K562 (cell line): ENCODE results near the gene FRMD3. TPM values are rescaled to one million over a fixed set of nuclear protein-coding genes. Genes with fewer than 3 reads are reported as not detected.

Experiments
- ATAC-seq: fragments of 200-7000 bp; cut with Tn5 transposase; 3 replicates; pipeline ENCODE4 v1.9.1; 2020; ENCODE audit warnings: moderate library complexity
- BruUV-seq: library from RNA; stranded (reverse); fragments of 400-500 nt; replicated peaks from 2 replicates; lab custom pipeline; 2021; lab: Mats Ljungman, UMichigan
- CTCF ChIA-PET: fragments of 300-600 bp; formaldehyde crosslinking; extraction: SDS; loops from one replicate; lab custom pipeline; 2021; ENCODE audit warnings: low intra/inter-chr PET ratio; lab: Yijun Ruan, JAX
- POLR2A ChIA-PET: fragments of 300-600, 350-650 bp; sonication (Branson Sonifier 250); formaldehyde crosslinking; extraction: SDS; loops from one replicate; lab custom pipeline; 2021; ENCODE audit warnings: antibody characterized with exemption, inconsistent platforms; lab: Yijun Ruan, JAX
- DNase-seq, 4 experiments: peaks; one replicate each; pipeline versions ENCODE4 v3.0.0 to v3.0.0-alpha.2; 2011 to 2018; ENCODE audit warnings: low spot score in 3 of 4, mixed read lengths in 3 of 4; ENCODE audit errors: extremely low read depth in 1 of 4
- FAIRE-seq: peaks from 2 replicates; lab custom pipeline; 2011; peaks lifted over from hg19 to GRCh38; lab: Jason Lieb, UNC
- H2AFZ ChIP-seq: 2 replicates; pipeline ENCODE4 v1.6.0; 2011; ENCODE audit warnings: low read depth, low read length, control low read depth, inconsistent platforms
- H3K27ac ChIP-seq: fragments of 200-600 bp; 3 replicates; pipeline ENCODE4 v1.8.0; 2011; ENCODE audit warnings: low read depth, mild to moderate bottlenecking, control low read depth, inconsistent platforms, low read length, moderate library complexity, mixed read lengths; ENCODE audit errors: extremely low read depth
- H3K27me3 ChIP-seq, 2 experiments: fragments of 300-600 bp in 1 of 2; 2 replicates in 1 of 2; 3 replicates in 1 of 2; pipeline versions ENCODE4 v1.6.0 to v1.8.0; 2011; ENCODE audit warnings: inconsistent platforms in 2 of 2, low read length in 2 of 2, mild to moderate bottlenecking in 1 of 2, mixed read lengths in 1 of 2, moderate library complexity in 1 of 2; ENCODE audit not compliant: control insufficient read depth in 2 of 2, insufficient read depth in 2 of 2
- H3K36me3 ChIP-seq: fragments of 300-600 bp; 3 replicates; pipeline ENCODE4 v1.8.0; 2011; ENCODE audit warnings: mild to moderate bottlenecking, low read length, inconsistent platforms; ENCODE audit not compliant: control insufficient read depth, insufficient read depth
- H3K4me1 ChIP-seq, 2 experiments: fragments of 200-600 bp in 1 of 2; replicated peaks in 1 of 2; 2 replicates in 1 of 2; 3 replicates in 1 of 2; pipeline versions ENCODE4 v1.5.1 to v1.8.0; 2011; ENCODE audit warnings: inconsistent platforms in 2 of 2, low read length in 2 of 2, mild to moderate bottlenecking in 1 of 2, mixed read lengths in 1 of 2, moderate library complexity in 1 of 2; ENCODE audit not compliant: control insufficient read depth in 2 of 2, insufficient read depth in 2 of 2
- H3K4me2 ChIP-seq: 2 replicates; pipeline ENCODE4 v1.6.1; 2011; ENCODE audit warnings: low read length, control low read depth, inconsistent platforms, mixed read lengths; ENCODE audit not compliant: insufficient read depth
- H3K4me3 ChIP-seq: fragments of 200-600 bp; sonication (generic), shearing (Covaris generic); 2 replicates; pipeline ENCODE4 v1.5.1; 2016; ENCODE audit warnings: control low read depth, inconsistent platforms
- H3K79me2 ChIP-seq: fragments of 200-600 bp; 3 replicates; pipeline ENCODE4 v1.8.0; 2011; ENCODE audit warnings: low read length, inconsistent platforms; ENCODE audit not compliant: control insufficient read depth, insufficient read depth
- H3K9ac ChIP-seq, 2 experiments: 2 replicates each; pipeline versions ENCODE4 v1.6.0 to v1.6.1; 2011; ENCODE audit warnings: low read depth in 2 of 2, low read length in 2 of 2, control low read depth in 1 of 2, inconsistent platforms in 1 of 2, mild to moderate bottlenecking in 1 of 2, mixed read lengths in 1 of 2; ENCODE audit not compliant: insufficient read depth in 1 of 2
- H3K9me1 ChIP-seq: one replicate; pipeline ENCODE4 v1.6.0; 2011; ENCODE audit warnings: inconsistent platforms, mild to moderate bottlenecking, low read length, moderate library complexity; ENCODE audit not compliant: control insufficient read depth, insufficient read depth
- H3K9me3 ChIP-seq: replicated peaks from 2 replicates; pipeline ENCODE4 v1.5.1; 2011; ENCODE audit warnings: low read depth, low read length, inconsistent platforms; ENCODE audit not compliant: control insufficient read depth, insufficient read depth
- H4K20me1 ChIP-seq: replicated peaks from 2 replicates; pipeline ENCODE4 v1.6.1; 2011; ENCODE audit warnings: low read length, inconsistent platforms, mixed read lengths; ENCODE audit not compliant: control insufficient read depth, insufficient read depth
- BCL6 ChIP-seq: fragments of 250-450 bp; sonication (Bioruptor Pico); IDR thresholded peaks from 2 replicates; pipeline ENCODE4 v1.4.0; 2020
- BRCA1 ChIP-seq, 2 experiments: fragments of 450-650 bp in 1 of 2; sonication (generic) in 1 of 2; formaldehyde crosslinking in 1 of 2; IDR thresholded peaks; 2 replicates each; pipeline versions ENCODE4 v1.5.0 to v1.6.1; 2017 to 2020; ENCODE audit warnings: mild to moderate bottlenecking in 1 of 2, missing genetic modification reagents in 1 of 2
- FOXP1 ChIP-seq: sonication (generic); formaldehyde crosslinking; IDR thresholded peaks from 2 replicates; pipeline ENCODE4 v1.8.0; 2022; ENCODE audit warnings: mild to moderate bottlenecking, missing genetic modification reagents
- GABPB2 ChIP-seq: fragments of 250-450 bp; sonication (Bioruptor Pico); conservative IDR thresholded peaks from 2 replicates; pipeline ENCODE4 v1.5.1; 2021; ENCODE audit warnings: mild to moderate bottlenecking
- MCM7 ChIP-seq, 2 experiments: fragments of 450-650 bp; IDR thresholded peaks; 2 replicates each; pipeline ENCODE4 v1.6.1; 2016 to 2018
- MIER1 ChIP-seq: fragments of 450-650 bp; IDR thresholded peaks from 2 replicates; pipeline ENCODE4 v1.6.1; 2016; ENCODE audit warnings: antibody characterized with exemption, mild to moderate bottlenecking, low read depth
- SIX5 ChIP-seq, 2 experiments: IDR thresholded peaks; 2 replicates each; pipeline ENCODE4 v1.6.1; 2011; ENCODE audit warnings: low read length in 2 of 2, borderline replicate concordance in 1 of 2, low read depth in 1 of 2, mild to moderate bottlenecking in 1 of 2, moderate library complexity in 1 of 2; ENCODE audit not compliant: insufficient read depth in 1 of 2
- SRF ChIP-seq, 2 experiments: fragments of 250-450, 450-650 bp in 1 of 2; sonication (Bioruptor Pico) in 1 of 2; sonication (generic) in 1 of 2; formaldehyde crosslinking; IDR thresholded peaks; 2 replicates each; pipeline versions ENCODE4 v1.5.0 to v1.5.1; 2020 to 2022; ENCODE audit warnings: mild to moderate bottlenecking in 1 of 2, missing genetic modification reagents in 1 of 2
- TRIM28 ChIP-seq: fragments of 450-650 bp; IDR thresholded peaks from 2 replicates; pipeline ENCODE4 v1.6.1; 2017
- ZNF324 ChIP-seq: fragments of 250-450 bp; sonication (Bioruptor Pico); IDR thresholded peaks from 2 replicates; pipeline ENCODE4 v1.4.0; 2020; ENCODE audit warnings: mild to moderate bottlenecking
- ZNF699 ChIP-seq: fragments of 250-450 bp; sonication (Bioruptor Pico); IDR thresholded peaks from 2 replicates; pipeline ENCODE4 v1.8.0; 2021; ENCODE audit warnings: mild to moderate bottlenecking, moderate library complexity; ENCODE audit not compliant: insufficient replicate concordance
- ZNF785 ChIP-seq: fragments of 250-450 bp; sonication (Bioruptor Pico); IDR thresholded peaks from 2 replicates; pipeline ENCODE4 v1.4.0; 2020; ENCODE audit warnings: mild to moderate bottlenecking
- WGBS: fragments of 100-300 bp; shearing (Covaris generic); methylation state at CpG from one replicate; pipeline ENCODE4 v1.1.6; 2016; ENCODE audit warnings: low coverage, mixed read lengths; ENCODE audit not compliant: insufficient coverage; ENCODE audit errors: missing lambda C conversion rate; 5-methylcytosine and 5-hydroxymethylcytosine counted together
- in situ Hi-C: fragments of 300-500 bp; cut with MboI; formaldehyde crosslinking; loops from 4 replicates; pipeline ENCODE4 v1.15.0; 2018; ENCODE audit warnings: inconsistent platforms, mixed read lengths
- intact Hi-C: fragments of 100-400 bp; cut with micrococcal nuclease; formaldehyde crosslinking; loops from 2 replicates; pipeline ENCODE4 v1.14.2; 2022
- polyA plus RNA-seq, 8 experiments: library from polyadenylated mRNA; depleted of rRNA in 4 of 8; stranded (reverse) in 5 of 8; unstranded in 3 of 8; fragments of >200 nt; fragmentation: Nextera tagmentation in 2 of 8; fragmentation: Illumina TruSeq in 1 of 8; extraction: Ambion mirVana in 2 of 8; extraction: Trizol in 1 of 8; gene quantifications; 2 replicates each; pipeline versions ENCODE4 v1.2.1 to v1.2.3, GENCODE V29; 2011 to 2014; ENCODE audit warnings: inconsistent platforms in 1 of 8, missing spikeins in 1 of 8
- total RNA-seq, 7 experiments: library from RNA; depleted of rRNA in 6 of 7; stranded (reverse); fragments of >200 nt in 6 of 7; fragmentation: Illumina TruSeq in 2 of 7; extraction: Trizol in 2 of 7; gene quantifications; 2 replicates each; pipeline versions ENCODE4 v1.2.1 to v1.2.3, GENCODE V29; 2011 to 2021; ENCODE audit warnings: low replicate concordance in 1 of 7
- TF ChIP-seq, protein P1 (sequence below): fragments of 250-450 bp; sonication (Bioruptor Pico); IDR thresholded peaks from 2 replicates; pipeline ENCODE4 v1.4.0; 2020; ENCODE audit warnings: mild to moderate bottlenecking, moderate library complexity, borderline replicate concordance
- TF ChIP-seq, protein P2 (sequence below): fragments of 250-450 bp; sonication (Bioruptor Pico); IDR thresholded peaks from 2 replicates; pipeline ENCODE4 v1.5.0; 2020; ENCODE audit warnings: mild to moderate bottlenecking, borderline replicate concordance
- TF ChIP-seq, protein P3 (sequence below): fragments of 450-650 bp; formaldehyde crosslinking; conservative IDR thresholded peaks from 2 replicates; pipeline ENCODE4 v1.4.0; 2022; ENCODE audit warnings: mild to moderate bottlenecking, missing genetic modification characterization

The FRMD3 gene
- total and polyA plus RNA-seq, 9 of the 15 experiments (the other 6 are each of a cell fraction or from before 2014, with no cell fraction given) = 0.09 to 0.51 (median 0.21) TPM

DNA sequence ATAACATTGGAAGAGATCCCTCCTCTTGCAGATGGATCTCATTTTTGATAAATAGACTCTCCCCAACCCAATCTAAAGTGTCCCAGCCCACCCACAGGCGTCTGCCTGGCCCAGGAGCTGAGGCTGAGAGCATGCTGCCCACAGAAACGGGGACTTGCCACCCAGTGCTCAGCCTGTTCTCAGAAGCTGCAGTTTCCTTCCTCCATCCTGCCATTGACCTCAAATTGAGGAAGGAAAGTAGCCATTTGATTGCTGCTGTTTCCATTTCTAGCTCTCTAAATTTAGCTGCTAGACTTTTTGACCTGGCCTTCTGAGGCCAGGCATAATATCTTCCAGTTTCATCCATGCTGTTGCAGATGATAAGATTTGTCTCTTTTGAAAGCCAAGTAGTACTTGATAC, 31.1 kb upstream of the FRMD3 start (continued):
- TF ChIP-seq FOXP1 (CRISPR knock-in tag) = no peak
- TF ChIP-seq, protein P1, sequence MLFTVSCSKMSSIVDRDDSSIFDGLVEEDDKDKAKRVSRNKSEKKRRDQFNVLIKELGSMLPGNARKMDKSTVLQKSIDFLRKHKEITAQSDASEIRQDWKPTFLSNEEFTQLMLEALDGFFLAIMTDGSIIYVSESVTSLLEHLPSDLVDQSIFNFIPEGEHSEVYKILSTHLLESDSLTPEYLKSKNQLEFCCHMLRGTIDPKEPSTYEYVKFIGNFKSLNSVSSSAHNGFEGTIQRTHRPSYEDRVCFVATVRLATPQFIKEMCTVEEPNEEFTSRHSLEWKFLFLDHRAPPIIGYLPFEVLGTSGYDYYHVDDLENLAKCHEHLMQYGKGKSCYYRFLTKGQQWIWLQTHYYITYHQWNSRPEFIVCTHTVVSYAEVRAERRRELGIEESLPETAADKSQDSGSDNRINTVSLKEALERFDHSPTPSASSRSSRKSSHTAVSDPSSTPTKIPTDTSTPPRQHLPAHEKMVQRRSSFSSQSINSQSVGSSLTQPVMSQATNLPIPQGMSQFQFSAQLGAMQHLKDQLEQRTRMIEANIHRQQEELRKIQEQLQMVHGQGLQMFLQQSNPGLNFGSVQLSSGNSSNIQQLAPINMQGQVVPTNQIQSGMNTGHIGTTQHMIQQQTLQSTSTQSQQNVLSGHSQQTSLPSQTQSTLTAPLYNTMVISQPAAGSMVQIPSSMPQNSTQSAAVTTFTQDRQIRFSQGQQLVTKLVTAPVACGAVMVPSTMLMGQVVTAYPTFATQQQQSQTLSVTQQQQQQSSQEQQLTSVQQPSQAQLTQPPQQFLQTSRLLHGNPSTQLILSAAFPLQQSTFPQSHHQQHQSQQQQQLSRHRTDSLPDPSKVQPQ (CRISPR knock-in tag) = no peak
- no peak for TF ChIP-seq MCM7 (IDR thresholded peaks at IDR 0.05)

DNA sequence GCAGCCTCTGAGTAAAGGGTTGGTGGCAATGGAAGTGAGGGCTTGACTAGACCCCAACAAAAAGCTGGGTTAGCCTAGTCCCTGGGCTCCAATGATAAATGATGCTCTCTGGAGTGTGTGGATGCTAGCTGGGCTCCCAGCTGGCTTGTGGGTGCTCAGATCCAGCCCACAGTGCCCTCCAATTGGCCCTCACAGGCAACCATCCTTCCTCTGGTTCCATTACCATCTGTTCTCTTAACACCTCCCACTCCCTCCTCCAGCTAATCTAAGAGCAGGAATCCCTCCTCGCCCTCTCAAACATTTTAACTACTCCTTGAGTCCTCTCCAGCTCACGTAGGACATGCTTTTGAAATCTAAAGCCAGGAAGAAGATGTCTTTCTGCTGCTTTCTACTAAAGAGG, 25.2 kb upstream of the FRMD3 start:
- in situ Hi-C loops (no loop called here), intact Hi-C loops (no loop called here)
- Histone ChIP-seq H4K20me1 (no peaks in the 10 kb centered on the region), H3K4me2 (no peak overlapping the region), H3K9me3 (no peaks in the 10 kb centered on the region), H3K36me3 (no peaks in the 10 kb centered on the region), H3K27ac (no peak overlapping the region), H2AFZ (no peak overlapping the region), H3K9me1 (no peaks in the 10 kb centered on the region), H3K4me3 (no peak overlapping the region), H3K27me3 (no peaks in the 10 kb centered on the region), H3K4me1 (no peaks in the 10 kb centered on the region), H3K79me2 (no peaks in the 10 kb centered on the region), H3K9ac (no peak overlapping the region)
- FAIRE-seq (no peak), DNase-seq (no peak), ATAC-seq (no peak)
- BruUV-seq = no TSS peak
- 17% methylated on average over 1 of the region's 2 CpGs for WGBS
- ChIA-PET CTCF (no interaction called here), POLR2A (interaction anchor here (0.7 to 0.8 kb wide), 2 partner anchors 12 to 1352 kb away, joined by 3 to 5 read pairs; no protein-coding TSS in a partner anchor)
- TF ChIP-seq TRIM28 (no peak), ZNF324 (CRISPR knock-in tag) (no peak), ZNF699 (CRISPR knock-in tag) (no peak), BRCA1 (IDR thresholded peaks at IDR 0.05) (no peak), BRCA1 (CRISPR knock-in tag; IDR thresholded peaks at IDR 0.05) (no peak), SIX5 (IDR thresholded peaks at IDR 0.05; ENCODE audit: borderline replicate concordance in 1 of 2, insufficient read depth in 1 of 2, low read depth in 1 of 2, low read length in 2 of 2) (no peak), GABPB2 (CRISPR knock-in tag) (no peak), ZNF785 (no peak), SRF (CRISPR knock-in tag; IDR thresholded peaks at IDR 0.05) (no peak), BCL6 (CRISPR knock-in tag) (no peak), MIER1 (no peak)
- TF ChIP-seq, protein P2, sequence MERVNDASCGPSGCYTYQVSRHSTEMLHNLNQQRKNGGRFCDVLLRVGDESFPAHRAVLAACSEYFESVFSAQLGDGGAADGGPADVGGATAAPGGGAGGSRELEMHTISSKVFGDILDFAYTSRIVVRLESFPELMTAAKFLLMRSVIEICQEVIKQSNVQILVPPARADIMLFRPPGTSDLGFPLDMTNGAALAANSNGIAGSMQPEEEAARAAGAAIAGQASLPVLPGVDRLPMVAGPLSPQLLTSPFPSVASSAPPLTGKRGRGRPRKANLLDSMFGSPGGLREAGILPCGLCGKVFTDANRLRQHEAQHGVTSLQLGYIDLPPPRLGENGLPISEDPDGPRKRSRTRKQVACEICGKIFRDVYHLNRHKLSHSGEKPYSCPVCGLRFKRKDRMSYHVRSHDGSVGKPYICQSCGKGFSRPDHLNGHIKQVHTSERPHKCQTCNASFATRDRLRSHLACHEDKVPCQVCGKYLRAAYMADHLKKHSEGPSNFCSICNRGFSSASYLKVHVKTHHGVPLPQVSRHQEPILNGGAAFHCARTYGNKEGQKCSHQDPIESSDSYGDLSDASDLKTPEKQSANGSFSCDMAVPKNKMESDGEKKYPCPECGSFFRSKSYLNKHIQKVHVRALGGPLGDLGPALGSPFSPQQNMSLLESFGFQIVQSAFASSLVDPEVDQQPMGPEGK (CRISPR knock-in tag) = no peak
- TF ChIP-seq, protein P3, sequence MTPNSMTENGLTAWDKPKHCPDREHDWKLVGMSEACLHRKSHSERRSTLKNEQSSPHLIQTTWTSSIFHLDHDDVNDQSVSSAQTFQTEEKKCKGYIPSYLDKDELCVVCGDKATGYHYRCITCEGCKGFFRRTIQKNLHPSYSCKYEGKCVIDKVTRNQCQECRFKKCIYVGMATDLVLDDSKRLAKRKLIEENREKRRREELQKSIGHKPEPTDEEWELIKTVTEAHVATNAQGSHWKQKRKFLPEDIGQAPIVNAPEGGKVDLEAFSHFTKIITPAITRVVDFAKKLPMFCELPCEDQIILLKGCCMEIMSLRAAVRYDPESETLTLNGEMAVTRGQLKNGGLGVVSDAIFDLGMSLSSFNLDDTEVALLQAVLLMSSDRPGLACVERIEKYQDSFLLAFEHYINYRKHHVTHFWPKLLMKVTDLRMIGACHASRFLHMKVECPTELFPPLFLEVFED (CRISPR knock-in tag) = no peak
